Fibroblast of lung (primary cell): ENCODE results near the gene MBNL3. TPM values are rescaled to one million over a fixed set of nuclear protein-coding genes. Genes with fewer than 3 reads are reported as not detected.
A peak's percentile ranks its signal among the peaks of the same experiment; 100 is the strongest.

Source experiments
- DNase-seq, 2 donors: peaks; one replicate each; pipeline versions ENCODE4 v3.0.0 to v3.0.0-alpha.2; 2010; ENCODE audit warnings: low read depth in 2 of 2
- H2AFZ ChIP-seq: 2 replicates; pipeline ENCODE4 v1.5.1; 2012; ENCODE audit warnings: low read length, control low read depth, inconsistent platforms
- H3K27ac ChIP-seq: 2 replicates; pipeline ENCODE4 v1.5.1; 2011; ENCODE audit warnings: low read length, control low read depth; ENCODE audit not compliant: insufficient read depth
- H3K27me3 ChIP-seq: 2 replicates; pipeline ENCODE4 v1.5.1; 2011; ENCODE audit warnings: mild to moderate bottlenecking, low read length; ENCODE audit not compliant: control insufficient read depth, insufficient read depth
- H3K36me3 ChIP-seq: 2 replicates; pipeline ENCODE4 v1.5.1; 2011; ENCODE audit warnings: low read length; ENCODE audit not compliant: control insufficient read depth, insufficient read depth
- H3K4me1 ChIP-seq: 2 replicates; pipeline ENCODE4 v1.5.1; 2011; ENCODE audit warnings: low read length; ENCODE audit not compliant: control insufficient read depth, insufficient read depth; ENCODE audit errors: extremely low read depth
- H3K4me2 ChIP-seq: 2 replicates; pipeline ENCODE4 v1.5.1; 2011; ENCODE audit warnings: low read length, control low read depth; ENCODE audit not compliant: insufficient read depth; ENCODE audit errors: extremely low read depth
- H3K4me3 ChIP-seq, 4 experiments: fragments of 200-600 bp in 1 of 4; sonication (generic) in 1 of 4; replicated peaks in 1 of 4; 2 replicates each; pipeline ENCODE4 v1.5.1; 2011 to 2016; ENCODE audit warnings: low read length in 4 of 4, low read depth in 3 of 4, mild to moderate bottlenecking in 3 of 4, control low read depth in 2 of 4, inconsistent platforms in 1 of 4, mixed read lengths in 1 of 4; ENCODE audit not compliant: insufficient read depth in 1 of 4; ENCODE audit errors: control extremely low read depth in 1 of 4
- H3K79me2 ChIP-seq: 2 replicates; pipeline ENCODE4 v1.5.1; 2012; ENCODE audit warnings: mild to moderate bottlenecking, low read length, inconsistent platforms; ENCODE audit not compliant: control insufficient read depth, insufficient read depth
- H3K9ac ChIP-seq: 2 replicates; pipeline ENCODE4 v1.5.1; 2011; ENCODE audit warnings: mild to moderate bottlenecking, low read length, control low read depth; ENCODE audit not compliant: insufficient read depth
- H3K9me3 ChIP-seq: 2 replicates; pipeline ENCODE4 v1.5.1; 2012; ENCODE audit warnings: low read depth, low read length; ENCODE audit not compliant: control insufficient read depth, insufficient read depth
- H4K20me1 ChIP-seq: 2 replicates; pipeline ENCODE4 v1.5.1; 2011; ENCODE audit warnings: low read length; ENCODE audit not compliant: control insufficient read depth, insufficient read depth; ENCODE audit errors: extremely low read depth
- EZH2 ChIP-seq: IDR thresholded peaks from 2 replicates; pipeline ENCODE4 v1.5.1; 2012; ENCODE audit warnings: low read length, control low read depth, mild to moderate bottlenecking; ENCODE audit errors: missing control alignments
- polyA plus RNA-seq, 2 donors: library from polyadenylated mRNA; depleted of rRNA in 1 of 2; stranded (reverse) in 1 of 2; unstranded in 1 of 2; fragments of >200 nt; gene quantifications; 2 replicates each; pipeline ENCODE4 v1.2.1, GENCODE V29; 2011 to 2012; ENCODE audit warnings: missing spikeins in 1 of 2
- total RNA-seq: library from RNA; depleted of rRNA; stranded (reverse); fragments of >200 nt; gene quantifications from 2 replicates; pipeline ENCODE4 v1.2.1, GENCODE V29; 2014
- TF ChIP-seq, protein P1 (sequence below), 2 donors: IDR thresholded peaks in 1 of 2; conservative IDR thresholded peaks in 1 of 2; 1 replicate in 1 of 2; 2 replicates in 1 of 2; pipeline ENCODE4 v1.5.1; 2011 to 2012; ENCODE audit warnings: low read length in 2 of 2, control low read depth in 1 of 2, inconsistent platforms in 1 of 2, low read depth in 1 of 2, mild to moderate bottlenecking in 1 of 2

The MBNL3 gene
- total and polyA plus RNA-seq, 2 donors (not counting 1 experiment from before 2014, with no cell fraction given): 2.6 to 4.5 TPM

DNA sequence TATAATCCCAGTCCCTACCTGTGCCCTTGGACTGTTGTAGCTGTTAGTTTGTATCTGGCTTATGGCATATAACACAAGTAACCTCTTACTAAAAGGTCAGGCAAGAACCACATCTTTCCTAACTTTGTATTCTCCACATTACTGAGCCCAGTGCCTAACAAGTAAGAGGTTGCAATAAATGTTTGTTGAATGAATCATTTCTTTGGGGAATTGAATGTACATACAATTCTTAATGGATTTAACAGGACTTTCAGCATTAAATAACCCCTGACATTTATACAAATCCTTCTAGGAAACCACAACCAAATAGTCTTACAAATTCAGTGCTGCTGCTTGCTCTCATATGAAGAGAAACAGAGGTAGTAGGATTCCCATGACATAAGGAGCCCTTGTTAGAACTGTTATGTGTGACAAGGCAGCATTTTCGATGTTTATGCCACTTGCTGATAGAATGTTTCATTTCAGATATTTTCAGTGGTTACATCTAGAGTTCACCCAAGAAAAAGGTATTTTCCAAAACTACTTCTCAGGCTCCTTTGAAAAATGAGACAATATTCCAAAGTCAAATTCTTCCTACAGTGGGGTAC is 62.0 kb downstream of the MBNL3 start:
- Histone ChIP-seq H3K27me3 (no peaks in the 10 kb centered on the region), H2AFZ (no peak overlapping the region), H3K9me3 (no peaks in the 10 kb centered on the region), H3K9ac (no peak overlapping the region), H3K36me3 (no peaks in the 10 kb centered on the region), H4K20me1 (no peaks in the 10 kb centered on the region), H3K4me1 (no peaks in the 10 kb centered on the region), H3K4me3 (no peak overlapping the region), H3K27ac (no peak overlapping the region), H3K4me2 (no peak overlapping the region), H3K79me2 (no peaks in the 10 kb centered on the region)
- peak; percentile 43 to 85 for DNase-seq
- TF ChIP-seq, protein P1, sequence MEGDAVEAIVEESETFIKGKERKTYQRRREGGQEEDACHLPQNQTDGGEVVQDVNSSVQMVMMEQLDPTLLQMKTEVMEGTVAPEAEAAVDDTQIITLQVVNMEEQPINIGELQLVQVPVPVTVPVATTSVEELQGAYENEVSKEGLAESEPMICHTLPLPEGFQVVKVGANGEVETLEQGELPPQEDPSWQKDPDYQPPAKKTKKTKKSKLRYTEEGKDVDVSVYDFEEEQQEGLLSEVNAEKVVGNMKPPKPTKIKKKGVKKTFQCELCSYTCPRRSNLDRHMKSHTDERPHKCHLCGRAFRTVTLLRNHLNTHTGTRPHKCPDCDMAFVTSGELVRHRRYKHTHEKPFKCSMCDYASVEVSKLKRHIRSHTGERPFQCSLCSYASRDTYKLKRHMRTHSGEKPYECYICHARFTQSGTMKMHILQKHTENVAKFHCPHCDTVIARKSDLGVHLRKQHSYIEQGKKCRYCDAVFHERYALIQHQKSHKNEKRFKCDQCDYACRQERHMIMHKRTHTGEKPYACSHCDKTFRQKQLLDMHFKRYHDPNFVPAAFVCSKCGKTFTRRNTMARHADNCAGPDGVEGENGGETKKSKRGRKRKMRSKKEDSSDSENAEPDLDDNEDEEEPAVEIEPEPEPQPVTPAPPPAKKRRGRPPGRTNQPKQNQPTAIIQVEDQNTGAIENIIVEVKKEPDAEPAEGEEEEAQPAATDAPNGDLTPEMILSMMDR (conservative IDR thresholded peaks at IDR 0.05 in 1 of 2, IDR thresholded peaks at IDR 0.05 in 1 of 2; ENCODE audit: low read depth in 1 of 2, low read length in 2 of 2): no peak
- TF ChIP-seq EZH2: no peak

DNA sequence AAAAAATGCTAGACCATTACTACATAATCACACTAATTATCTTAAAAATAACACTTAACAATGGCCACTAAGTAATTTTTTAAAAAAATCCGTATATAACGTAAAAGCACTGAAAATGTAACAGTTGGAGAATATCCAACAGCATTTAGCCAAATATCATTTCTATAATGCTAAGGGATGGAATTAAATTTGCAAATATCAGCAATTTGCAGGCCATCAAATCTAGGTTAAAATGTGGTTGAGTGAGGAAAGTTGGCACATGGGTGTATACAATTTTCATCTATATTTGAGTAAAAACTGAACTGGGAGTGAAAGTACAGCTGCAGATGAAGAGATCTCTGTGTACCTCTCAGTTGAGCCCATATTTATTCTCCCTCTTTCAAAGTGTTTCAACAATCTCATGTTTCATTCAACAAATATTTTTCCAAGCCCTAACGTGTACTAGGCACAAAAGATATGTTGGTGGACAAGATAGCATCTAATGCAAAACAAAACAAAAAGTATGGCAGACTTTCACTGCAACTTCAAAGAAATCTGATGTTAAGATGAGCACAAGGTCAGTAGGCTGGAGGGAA is 63.0 kb downstream of the MBNL3 start:
- no peak for DNase-seq
- TF ChIP-seq, protein P1 (conservative IDR thresholded peaks at IDR 0.05 in 1 of 2, IDR thresholded peaks at IDR 0.05 in 1 of 2; ENCODE audit: low read depth in 1 of 2, low read length in 2 of 2): no peak
- no peak for TF ChIP-seq EZH2
- no peak overlapping the region for H3K9ac ChIP-seq
- H3K4me3 ChIP-seq: no peak overlapping the region
- H3K79me2 ChIP-seq: no peaks in the 10 kb centered on the region
- no peaks in the 10 kb centered on the region for H3K4me1 ChIP-seq
- H3K36me3 ChIP-seq: no peaks in the 10 kb centered on the region
- no peaks in the 10 kb centered on the region for H3K9me3 ChIP-seq
- H3K27ac ChIP-seq: no peak overlapping the region
- no peaks in the 10 kb centered on the region for H3K27me3 ChIP-seq
- H2AFZ ChIP-seq: no peak overlapping the region
- H3K4me2 ChIP-seq: no peak overlapping the region
- no peaks in the 10 kb centered on the region for H4K20me1 ChIP-seq

DNA sequence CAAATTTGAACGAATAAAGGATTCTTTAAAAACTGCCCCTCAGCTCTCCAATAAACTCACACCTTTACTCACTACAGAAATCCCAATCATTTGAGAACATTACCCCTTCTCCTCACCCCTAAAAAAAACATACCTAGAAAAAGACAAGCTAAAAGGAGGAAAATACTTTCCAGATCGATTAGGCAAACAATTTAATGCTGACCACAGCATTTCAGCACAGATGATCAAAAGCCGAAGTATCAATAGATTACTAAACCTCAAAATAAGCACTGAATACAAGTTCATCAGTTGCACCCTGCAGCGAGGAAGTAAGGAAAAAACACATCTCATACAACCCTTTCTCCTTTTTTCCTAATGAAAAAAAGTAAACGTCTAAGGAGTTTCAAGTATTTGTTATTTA is 65.5 kb downstream of the MBNL3 start:
- no peak for DNase-seq
- no peaks in the 10 kb centered on the region for H3K79me2 ChIP-seq
- H3K9ac ChIP-seq: no peak overlapping the region
- TF ChIP-seq, protein P1 (conservative IDR thresholded peaks at IDR 0.05 in 1 of 2, IDR thresholded peaks at IDR 0.05 in 1 of 2; ENCODE audit: low read depth in 1 of 2, low read length in 2 of 2): no peak
- TF ChIP-seq EZH2: no peak
- no peak overlapping the region for H2AFZ ChIP-seq
- no peaks in the 10 kb centered on the region for H3K36me3 ChIP-seq
- no peak overlapping the region for H3K4me3 ChIP-seq
- no peaks in the 10 kb centered on the region for H3K4me1 ChIP-seq
- H3K27me3 ChIP-seq: no peaks in the 10 kb centered on the region
- H3K4me2 ChIP-seq: no peak overlapping the region
- no peaks in the 10 kb centered on the region for H3K9me3 ChIP-seq
- H3K27ac ChIP-seq: no peak overlapping the region
- H4K20me1 ChIP-seq: no peaks in the 10 kb centered on the region
